WTC11 (cell line): ENCODE measurements around the gene KDM4C. TPM values are rescaled to one million over a fixed set of nuclear protein-coding genes. Genes with fewer than 3 reads are reported as not detected.

ENCODE experiments used
- ATAC-seq: fragments of 200-7000 bp; cut with Tn5 transposase; 2 replicates; pipeline ENCODE4 v1.10.0; 2021; ENCODE audit warnings: mild to moderate bottlenecking, moderate library complexity
- CTCF ChIA-PET: fragments of 300-600 bp; sonication (Branson Sonifier 250); formaldehyde crosslinking; loops from one replicate; lab custom pipeline; 2021; ENCODE audit warnings: antibody characterized with exemption; lab: Charles Lee
- POLR2A ChIA-PET: fragments of 350-600 bp; sonication (Branson Sonifier 250); formaldehyde crosslinking; loops from one replicate; lab custom pipeline; 2021; ENCODE audit warnings: antibody characterized with exemption; lab: Charles Lee
- DNase-seq: peaks from one replicate; pipeline ENCODE4 v3.0.0; 2021; ENCODE audit warnings: low spot score
- H3K27ac Mint-ChIP-seq: 2 replicates; pipeline ENCODE4 v1.8.0; 2021; ENCODE audit warnings: mixed read lengths
- H3K27me3 Mint-ChIP-seq: 2 replicates; pipeline ENCODE4 v1.8.0; 2021; ENCODE audit warnings: low read depth, mild to moderate bottlenecking, moderate library complexity, mixed read lengths
- H3K36me3 Mint-ChIP-seq: 2 replicates; pipeline ENCODE4 v1.8.0; 2021; ENCODE audit warnings: mixed read lengths
- H3K4me1 Mint-ChIP-seq: 2 replicates; pipeline ENCODE4 v1.8.0; 2022; ENCODE audit warnings: mixed read lengths
- H3K4me3 Mint-ChIP-seq: 2 replicates; pipeline ENCODE4 v1.8.0; 2021; ENCODE audit warnings: mild to moderate bottlenecking, moderate library complexity, mixed read lengths
- H3K9me3 Mint-ChIP-seq: 2 replicates; pipeline ENCODE4 v1.8.0; 2021; ENCODE audit warnings: mixed read lengths
- CREB1 ChIP-seq: sonication (generic); formaldehyde crosslinking; IDR thresholded peaks from 2 replicates; pipeline ENCODE4 v1.8.0; 2023; ENCODE audit warnings: mild to moderate bottlenecking, missing genetic modification reagents
- KAT7 ChIP-seq: sonication (generic); formaldehyde crosslinking; IDR thresholded peaks from 2 replicates; pipeline ENCODE4 v1.8.1; 2023; ENCODE audit warnings: missing genetic modification reagents, mild to moderate bottlenecking, borderline replicate concordance
- TEAD1 ChIP-seq: sonication (generic); formaldehyde crosslinking; IDR thresholded peaks from 2 replicates; pipeline ENCODE4 v1.8.0; 2022; ENCODE audit warnings: mild to moderate bottlenecking, missing genetic modification reagents
- ZNF317 ChIP-seq: sonication (generic); formaldehyde crosslinking; IDR thresholded peaks from 2 replicates; pipeline ENCODE4 v1.8.1; 2023; ENCODE audit warnings: low read depth, mild to moderate bottlenecking, moderate library complexity, missing genetic modification reagents, borderline replicate concordance
- total RNA-seq: library from RNA; stranded (reverse); gene quantifications from 3 replicates; pipeline ENCODE4 v1.2.3, GENCODE V29; 2021
- TF ChIP-seq, protein P1 (sequence below): sonication (generic); formaldehyde crosslinking; IDR thresholded peaks from 2 replicates; pipeline ENCODE4 v1.8.0; 2022; ENCODE audit warnings: mild to moderate bottlenecking, missing genetic modification reagents
- TF ChIP-seq, protein P2 (sequence below): sonication (generic); formaldehyde crosslinking; IDR thresholded peaks from 2 replicates; pipeline ENCODE4 v1.8.0; 2023; ENCODE audit warnings: missing genetic modification reagents
- TF ChIP-seq, protein P3 (sequence below): fragments of 250-450 bp; sonication (Bioruptor Pico); conservative IDR thresholded peaks from 2 replicates; pipeline ENCODE4 v1.9.0; 2021; ENCODE audit warnings: mild to moderate bottlenecking
- TF ChIP-seq, protein P4 (sequence below): fragments of 250-450 bp; sonication (Bioruptor Pico); IDR thresholded peaks from 2 replicates; pipeline ENCODE4 v1.8.0; 2021; ENCODE audit warnings: mild to moderate bottlenecking
- TF ChIP-seq, protein P5 (sequence below): sonication (generic); formaldehyde crosslinking; conservative IDR thresholded peaks from 2 replicates; pipeline ENCODE4 v1.8.1; 2023; ENCODE audit warnings: mild to moderate bottlenecking, low read depth, missing genetic modification reagents, moderate library complexity
- TF ChIP-seq, protein P6 (sequence below): sonication (generic); formaldehyde crosslinking; IDR thresholded peaks from 2 replicates; pipeline ENCODE4 v1.8.0; 2022; ENCODE audit warnings: missing genetic modification reagents

The KDM4C gene
- total RNA-seq, 1 experiment from 2014 or later, result 29.2 TPM

DNA sequence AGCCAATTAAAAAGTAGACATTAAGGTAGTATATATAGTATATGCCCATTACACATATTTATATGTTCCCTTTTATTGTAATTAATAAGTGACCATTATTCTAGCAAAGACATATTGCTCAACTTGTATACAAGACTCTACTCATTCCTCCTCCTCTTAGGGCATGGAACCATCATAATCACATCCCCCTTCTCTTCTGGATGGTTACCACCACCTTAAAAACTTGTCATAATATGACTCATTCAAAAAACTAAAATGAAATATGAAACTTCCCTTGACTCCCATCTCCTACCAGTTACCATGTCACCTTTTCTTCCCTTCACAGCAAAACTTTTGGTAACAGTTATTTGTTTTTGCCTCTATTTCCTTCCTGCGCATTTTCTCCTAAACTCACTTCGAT lies 438.7 kb downstream of the KDM4C start (continued):
- TF ChIP-seq, protein P1, sequence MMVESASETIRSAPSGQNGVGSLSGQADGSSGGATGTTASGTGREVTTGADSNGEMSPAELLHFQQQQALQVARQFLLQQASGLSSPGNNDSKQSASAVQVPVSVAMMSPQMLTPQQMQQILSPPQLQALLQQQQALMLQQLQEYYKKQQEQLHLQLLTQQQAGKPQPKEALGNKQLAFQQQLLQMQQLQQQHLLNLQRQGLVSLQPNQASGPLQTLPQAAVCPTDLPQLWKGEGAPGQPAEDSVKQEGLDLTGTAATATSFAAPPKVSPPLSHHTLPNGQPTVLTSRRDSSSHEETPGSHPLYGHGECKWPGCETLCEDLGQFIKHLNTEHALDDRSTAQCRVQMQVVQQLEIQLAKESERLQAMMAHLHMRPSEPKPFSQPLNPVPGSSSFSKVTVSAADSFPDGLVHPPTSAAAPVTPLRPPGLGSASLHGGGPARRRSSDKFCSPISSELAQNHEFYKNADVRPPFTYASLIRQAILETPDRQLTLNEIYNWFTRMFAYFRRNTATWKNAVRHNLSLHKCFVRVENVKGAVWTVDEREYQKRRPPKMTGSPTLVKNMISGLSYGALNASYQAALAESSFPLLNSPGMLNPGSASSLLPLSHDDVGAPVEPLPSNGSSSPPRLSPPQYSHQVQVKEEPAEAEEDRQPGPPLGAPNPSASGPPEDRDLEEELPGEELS (CRISPR knock-in tag), result no peak
- TF ChIP-seq KAT7, result no peak
- TF ChIP-seq, protein P2, sequence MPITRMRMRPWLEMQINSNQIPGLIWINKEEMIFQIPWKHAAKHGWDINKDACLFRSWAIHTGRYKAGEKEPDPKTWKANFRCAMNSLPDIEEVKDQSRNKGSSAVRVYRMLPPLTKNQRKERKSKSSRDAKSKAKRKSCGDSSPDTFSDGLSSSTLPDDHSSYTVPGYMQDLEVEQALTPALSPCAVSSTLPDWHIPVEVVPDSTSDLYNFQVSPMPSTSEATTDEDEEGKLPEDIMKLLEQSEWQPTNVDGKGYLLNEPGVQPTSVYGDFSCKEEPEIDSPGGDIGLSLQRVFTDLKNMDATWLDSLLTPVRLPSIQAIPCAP (CRISPR knock-in tag), result no peak

DNA sequence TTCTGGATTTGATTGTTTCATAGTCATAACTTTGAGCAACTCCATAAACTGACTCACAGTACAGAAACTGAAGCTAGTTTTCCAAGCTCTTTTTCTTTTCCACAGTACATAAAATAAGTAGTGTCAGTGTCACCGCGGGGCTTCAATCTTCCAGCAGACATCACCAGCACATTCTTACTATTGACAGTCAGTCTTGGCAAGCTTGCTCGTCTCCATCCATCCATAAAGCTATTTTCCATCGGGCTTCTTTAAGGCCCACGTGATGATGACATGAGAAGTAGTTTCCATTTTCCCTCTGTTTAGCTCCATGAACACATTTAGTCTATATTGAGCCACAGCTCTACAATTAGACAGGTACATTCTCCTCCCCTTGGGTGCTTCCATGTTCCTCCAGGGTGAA lies 443.4 kb downstream of the KDM4C start:
- Mint-ChIP-seq H3K4me1 (peaks cover 12% of the 10 kb centered on the region; the same call in 1 of the 2 replicates), H3K27ac (no peak overlapping the region), H3K36me3 (no peaks in the 10 kb centered on the region), H3K9me3 (0 out of 2 replicates have a peak, but pooled peaks cover 4% of the 10 kb centered on the region), H3K4me3 (no peak overlapping the region), H3K27me3 (no peaks in the 10 kb centered on the region; the same call in 1 of the 2 replicates)
- DNase-seq (no peak), ATAC-seq (no peak)
- ChIA-PET CTCF (no interaction called here), POLR2A (no interaction called here)
- TF ChIP-seq, protein P3, sequence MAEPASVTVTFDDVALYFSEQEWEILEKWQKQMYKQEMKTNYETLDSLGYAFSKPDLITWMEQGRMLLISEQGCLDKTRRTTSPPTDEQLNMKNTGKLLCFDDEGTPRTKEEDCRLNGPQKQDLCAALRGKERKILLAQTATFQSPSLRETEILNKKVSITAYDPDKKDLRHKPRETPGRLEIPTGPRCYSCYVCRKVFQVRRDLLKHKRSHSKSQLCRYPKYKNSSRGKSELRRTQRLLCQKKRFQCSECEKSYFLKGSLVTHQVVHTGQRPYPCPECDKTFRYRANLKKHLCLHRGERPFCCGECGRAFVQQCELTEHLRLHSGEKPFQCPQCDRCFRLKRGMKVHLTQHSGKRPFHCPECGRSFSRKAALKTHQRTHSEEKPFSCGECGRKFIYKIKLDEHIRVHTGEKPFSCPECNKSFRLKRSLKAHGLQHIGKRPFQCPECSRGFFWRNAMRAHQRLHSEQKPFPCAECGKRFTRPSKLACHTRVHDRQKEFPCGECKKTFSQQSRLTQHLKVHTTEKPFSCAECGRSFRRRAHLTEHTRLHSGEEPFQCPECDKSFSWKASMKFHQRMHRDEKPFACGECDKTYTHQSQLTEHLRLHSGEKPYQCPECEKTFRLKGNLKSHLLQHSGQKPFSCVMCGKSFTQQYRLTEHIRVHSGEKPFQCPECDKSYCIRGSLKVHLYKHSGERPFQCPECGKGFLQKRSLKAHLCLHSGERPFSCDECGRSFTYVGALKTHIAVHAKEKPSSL (CRISPR knock-in tag), result no peak
- TF ChIP-seq, protein P4, sequence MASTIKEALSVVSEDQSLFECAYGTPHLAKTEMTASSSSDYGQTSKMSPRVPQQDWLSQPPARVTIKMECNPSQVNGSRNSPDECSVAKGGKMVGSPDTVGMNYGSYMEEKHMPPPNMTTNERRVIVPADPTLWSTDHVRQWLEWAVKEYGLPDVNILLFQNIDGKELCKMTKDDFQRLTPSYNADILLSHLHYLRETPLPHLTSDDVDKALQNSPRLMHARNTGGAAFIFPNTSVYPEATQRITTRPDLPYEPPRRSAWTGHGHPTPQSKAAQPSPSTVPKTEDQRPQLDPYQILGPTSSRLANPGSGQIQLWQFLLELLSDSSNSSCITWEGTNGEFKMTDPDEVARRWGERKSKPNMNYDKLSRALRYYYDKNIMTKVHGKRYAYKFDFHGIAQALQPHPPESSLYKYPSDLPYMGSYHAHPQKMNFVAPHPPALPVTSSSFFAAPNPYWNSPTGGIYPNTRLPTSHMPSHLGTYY (CRISPR knock-in tag), result no peak
- TF ChIP-seq TEAD1 (CRISPR knock-in tag), result no peak
- TF ChIP-seq CREB1, result no peak
- TF ChIP-seq, protein P5, sequence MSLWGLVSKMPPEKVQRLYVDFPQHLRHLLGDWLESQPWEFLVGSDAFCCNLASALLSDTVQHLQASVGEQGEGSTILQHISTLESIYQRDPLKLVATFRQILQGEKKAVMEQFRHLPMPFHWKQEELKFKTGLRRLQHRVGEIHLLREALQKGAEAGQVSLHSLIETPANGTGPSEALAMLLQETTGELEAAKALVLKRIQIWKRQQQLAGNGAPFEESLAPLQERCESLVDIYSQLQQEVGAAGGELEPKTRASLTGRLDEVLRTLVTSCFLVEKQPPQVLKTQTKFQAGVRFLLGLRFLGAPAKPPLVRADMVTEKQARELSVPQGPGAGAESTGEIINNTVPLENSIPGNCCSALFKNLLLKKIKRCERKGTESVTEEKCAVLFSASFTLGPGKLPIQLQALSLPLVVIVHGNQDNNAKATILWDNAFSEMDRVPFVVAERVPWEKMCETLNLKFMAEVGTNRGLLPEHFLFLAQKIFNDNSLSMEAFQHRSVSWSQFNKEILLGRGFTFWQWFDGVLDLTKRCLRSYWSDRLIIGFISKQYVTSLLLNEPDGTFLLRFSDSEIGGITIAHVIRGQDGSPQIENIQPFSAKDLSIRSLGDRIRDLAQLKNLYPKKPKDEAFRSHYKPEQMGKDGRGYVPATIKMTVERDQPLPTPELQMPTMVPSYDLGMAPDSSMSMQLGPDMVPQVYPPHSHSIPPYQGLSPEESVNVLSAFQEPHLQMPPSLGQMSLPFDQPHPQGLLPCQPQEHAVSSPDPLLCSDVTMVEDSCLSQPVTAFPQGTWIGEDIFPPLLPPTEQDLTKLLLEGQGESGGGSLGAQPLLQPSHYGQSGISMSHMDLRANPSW, result no peak
- TF ChIP-seq ZNF317 (CRISPR knock-in tag), result no peak
- TF ChIP-seq, protein P6, sequence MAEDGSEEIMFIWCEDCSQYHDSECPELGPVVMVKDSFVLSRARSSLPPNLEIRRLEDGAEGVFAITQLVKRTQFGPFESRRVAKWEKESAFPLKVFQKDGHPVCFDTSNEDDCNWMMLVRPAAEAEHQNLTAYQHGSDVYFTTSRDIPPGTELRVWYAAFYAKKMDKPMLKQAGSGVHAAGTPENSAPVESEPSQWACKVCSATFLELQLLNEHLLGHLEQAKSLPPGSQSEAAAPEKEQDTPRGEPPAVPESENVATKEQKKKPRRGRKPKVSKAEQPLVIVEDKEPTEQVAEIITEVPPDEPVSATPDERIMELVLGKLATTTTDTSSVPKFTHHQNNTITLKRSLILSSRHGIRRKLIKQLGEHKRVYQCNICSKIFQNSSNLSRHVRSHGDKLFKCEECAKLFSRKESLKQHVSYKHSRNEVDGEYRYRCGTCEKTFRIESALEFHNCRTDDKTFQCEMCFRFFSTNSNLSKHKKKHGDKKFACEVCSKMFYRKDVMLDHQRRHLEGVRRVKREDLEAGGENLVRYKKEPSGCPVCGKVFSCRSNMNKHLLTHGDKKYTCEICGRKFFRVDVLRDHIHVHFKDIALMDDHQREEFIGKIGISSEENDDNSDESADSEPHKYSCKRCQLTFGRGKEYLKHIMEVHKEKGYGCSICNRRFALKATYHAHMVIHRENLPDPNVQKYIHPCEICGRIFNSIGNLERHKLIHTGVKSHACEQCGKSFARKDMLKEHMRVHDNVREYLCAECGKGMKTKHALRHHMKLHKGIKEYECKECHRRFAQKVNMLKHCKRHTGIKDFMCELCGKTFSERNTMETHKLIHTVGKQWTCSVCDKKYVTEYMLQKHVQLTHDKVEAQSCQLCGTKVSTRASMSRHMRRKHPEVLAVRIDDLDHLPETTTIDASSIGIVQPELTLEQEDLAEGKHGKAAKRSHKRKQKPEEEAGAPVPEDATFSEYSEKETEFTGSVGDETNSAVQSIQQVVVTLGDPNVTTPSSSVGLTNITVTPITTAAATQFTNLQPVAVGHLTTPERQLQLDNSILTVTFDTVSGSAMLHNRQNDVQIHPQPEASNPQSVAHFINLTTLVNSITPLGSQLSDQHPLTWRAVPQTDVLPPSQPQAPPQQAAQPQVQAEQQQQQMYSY (CRISPR knock-in tag), result no peak
